Vagina (tissue), 2 donors: ENCODE results near the gene LRRC7.

ENCODE experiments used
- CTCF ChIP-seq, 3 experiments: fragments of 450-650 bp in 2 of 3; fragments of 200-600 bp in 1 of 3; sonication (generic) in 1 of 3; IDR thresholded peaks; one replicate each; pipeline ENCODE4 v1.5.1; 2017 to 2019; ENCODE audit warnings: antibody characterized with exemption in 3 of 3, mild to moderate bottlenecking in 2 of 3, moderate library complexity in 2 of 3
- POLR2A ChIP-seq, 2 donors: fragments of 450-650 bp; IDR thresholded peaks; one replicate each; pipeline ENCODE4 v1.6.1; 2017; ENCODE audit warnings: antibody characterized with exemption in 2 of 2, mild to moderate bottlenecking in 2 of 2, moderate library complexity in 2 of 2
- POLR2AphosphoS5 ChIP-seq, 2 donors: sonication (generic); formaldehyde crosslinking; IDR thresholded peaks; one replicate each; pipeline ENCODE4 v1.9.0; 2017; ENCODE audit warnings: antibody characterized with exemption in 2 of 2, mild to moderate bottlenecking in 2 of 2, low read depth in 1 of 2; ENCODE audit not compliant: insufficient read depth in 1 of 2

GRCh38 chr1:69852706-69853105 is 285.0 kb downstream of the LRRC7 start:
- TF ChIP-seq POLR2AphosphoS5 (IDR thresholded peaks at IDR 0.05; ENCODE audit: insufficient read depth in 1 of 2, low read depth in 1 of 2) (no peak), CTCF (IDR thresholded peaks at IDR 0.05) (no peak), POLR2A (IDR thresholded peaks at IDR 0.05) (no peak)
